GM21381 (cell line): ENCODE results near the gene DLGAP1.

Experiments used
- ATAC-seq: cut with Tn5 transposase; IDR thresholded peaks from one replicate; pipeline ENCODE4 v1.9.1; 2021; ENCODE audit warnings: mild to moderate bottlenecking, moderate library complexity; ENCODE audit not compliant: unreplicated experiment

Gene DLGAP1

DNA sequence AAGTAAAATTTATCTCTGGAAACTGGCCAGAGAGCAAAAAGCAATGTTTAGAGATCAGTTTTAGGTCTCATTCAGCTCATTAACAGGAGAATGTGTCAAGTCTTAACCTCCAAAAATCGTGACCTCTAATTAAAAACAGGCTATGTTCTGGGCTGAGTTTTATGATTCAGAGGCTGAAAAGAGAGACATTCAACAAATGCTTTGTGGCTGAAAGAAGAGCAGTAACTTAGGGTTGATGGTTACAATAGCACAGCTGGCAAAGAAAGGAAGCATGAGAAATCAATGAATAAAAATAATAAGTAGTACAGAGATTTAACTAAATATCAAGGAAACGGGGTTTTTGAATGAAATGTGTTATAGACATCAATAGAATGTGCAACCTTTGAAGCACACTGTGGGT is 992.1 kb downstream of the DLGAP1 start:
- no peak for ATAC-seq

DNA sequence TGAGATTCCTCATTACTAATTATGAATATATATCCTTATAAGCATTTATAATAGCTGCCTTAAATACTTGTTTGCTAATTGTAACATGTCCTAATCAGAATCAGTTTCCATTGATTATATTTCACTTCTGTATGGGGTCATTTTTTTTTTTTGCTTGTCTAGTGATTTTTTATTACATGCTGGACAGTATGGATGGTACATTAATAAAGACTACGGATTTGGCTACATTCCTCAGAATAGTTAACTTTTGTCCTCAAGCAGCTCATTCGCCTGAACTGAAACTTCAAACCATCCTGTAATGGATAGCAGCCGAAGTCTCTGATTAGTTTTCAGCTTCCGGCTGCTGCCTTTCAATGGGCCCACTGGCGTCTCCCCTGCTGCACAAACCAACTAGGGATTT is 993.4 kb downstream of the DLGAP1 start:
- ATAC-seq = no peak

DNA sequence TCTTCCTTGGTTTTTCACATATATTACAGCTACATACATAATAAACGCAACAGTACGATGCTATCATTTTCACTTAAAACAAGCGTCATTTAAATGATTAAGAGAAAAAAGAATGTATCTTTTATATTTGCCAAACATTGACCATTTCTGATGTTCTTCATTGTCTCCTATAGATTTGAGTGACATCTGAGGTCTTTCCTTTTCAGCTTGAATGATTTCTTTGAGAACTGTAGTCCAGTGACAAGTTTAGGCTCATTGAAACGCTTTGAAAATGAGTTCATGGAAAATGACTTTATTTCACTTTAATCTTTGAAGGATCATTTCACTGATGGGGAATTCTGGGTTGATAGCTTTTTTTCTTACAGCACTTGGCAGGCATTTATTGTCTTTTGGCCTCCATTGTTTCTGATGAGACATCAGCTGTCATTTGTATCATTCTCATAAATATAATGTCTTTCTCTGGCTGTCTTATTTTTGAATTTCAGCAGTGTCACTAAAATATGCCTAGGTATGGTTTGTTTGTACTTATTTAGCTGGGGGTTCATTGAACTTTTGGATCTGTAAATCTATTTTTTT is 994.2 kb downstream of the DLGAP1 start:
- no peak for ATAC-seq

DNA sequence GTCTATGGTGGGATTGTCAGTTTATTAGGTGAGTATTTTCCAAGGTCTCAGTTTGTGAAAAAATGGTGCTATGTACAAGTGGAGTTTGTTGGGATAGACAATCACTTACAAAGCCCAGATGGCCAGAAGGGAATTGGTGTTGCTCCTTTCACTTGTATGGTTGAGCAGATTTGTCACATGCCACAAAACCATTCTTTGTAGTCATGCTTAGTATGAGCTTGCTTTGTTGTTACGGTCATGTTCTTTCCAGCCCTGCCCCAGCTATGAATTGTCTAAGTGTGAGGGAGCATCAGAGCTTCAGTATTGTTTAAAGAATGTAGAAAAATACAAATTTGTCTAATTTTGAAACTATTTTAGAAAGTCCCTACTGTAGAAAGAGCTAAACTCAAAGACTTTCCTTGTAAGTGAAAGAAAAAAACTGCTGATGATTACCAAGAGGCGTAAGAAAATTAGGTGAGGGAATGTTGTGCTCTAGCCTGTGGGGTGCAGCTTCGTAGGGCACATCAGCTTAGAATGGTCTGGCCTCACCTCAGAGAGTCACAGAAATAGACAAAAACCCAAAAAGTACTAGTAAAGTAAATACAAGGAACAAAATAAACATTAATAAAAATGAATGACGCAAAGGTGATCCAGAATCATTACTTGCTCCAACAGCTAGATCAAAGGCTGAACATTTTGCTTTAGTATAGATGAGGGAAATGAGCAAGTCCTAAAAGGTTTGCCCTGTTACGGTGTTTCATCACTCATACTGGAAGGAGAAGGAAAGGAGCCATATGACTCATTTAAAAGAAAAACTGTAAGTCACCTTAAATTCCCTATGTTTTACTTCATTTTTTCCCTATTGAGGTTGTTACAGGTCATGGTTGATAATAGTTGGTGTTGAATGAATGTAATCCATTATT is 995.9 kb downstream of the DLGAP1 start:
- ATAC-seq = no peak

DNA sequence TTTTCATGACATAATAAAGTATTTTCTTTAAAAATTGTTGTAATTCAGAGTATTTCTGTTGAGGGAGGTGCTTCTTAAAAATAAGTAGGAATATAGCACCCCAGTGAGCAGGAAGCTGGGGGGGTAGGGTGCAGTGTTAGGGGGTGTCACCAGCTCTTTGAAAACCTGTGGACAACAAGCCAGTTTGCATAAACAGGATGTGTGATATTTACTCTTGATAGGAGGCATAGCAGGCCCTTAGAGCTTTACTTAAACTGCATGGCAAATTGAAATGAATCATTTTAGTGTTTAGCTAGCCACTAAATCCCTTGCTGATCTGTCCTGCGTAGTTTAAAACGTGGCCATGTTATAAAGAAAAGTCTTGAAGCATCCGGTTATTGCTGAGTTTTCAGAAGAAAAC is 996.7 kb downstream of the DLGAP1 start:
- no peak for ATAC-seq

DNA sequence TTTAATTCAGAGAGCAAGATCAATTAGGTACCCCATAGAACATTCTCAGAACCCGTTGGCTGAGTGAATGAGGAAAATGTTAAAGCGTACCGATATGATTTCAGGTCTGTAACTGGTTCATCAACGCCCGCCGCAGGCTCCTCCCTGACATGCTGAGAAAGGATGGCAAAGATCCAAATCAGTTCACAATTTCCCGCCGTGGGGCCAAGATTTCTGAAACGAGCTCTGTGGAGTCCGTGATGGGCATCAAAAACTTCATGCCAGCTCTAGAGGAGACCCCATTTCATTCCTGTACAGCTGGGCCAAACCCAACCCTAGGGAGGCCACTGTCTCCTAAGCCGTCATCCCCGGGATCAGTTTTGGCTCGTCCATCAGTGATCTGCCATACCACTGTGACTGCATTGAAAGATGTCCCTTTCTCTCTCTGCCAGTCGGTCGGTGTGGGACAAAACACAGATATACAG is 997.8 kb downstream of the DLGAP1 start:
- ATAC-seq = no peak

DNA sequence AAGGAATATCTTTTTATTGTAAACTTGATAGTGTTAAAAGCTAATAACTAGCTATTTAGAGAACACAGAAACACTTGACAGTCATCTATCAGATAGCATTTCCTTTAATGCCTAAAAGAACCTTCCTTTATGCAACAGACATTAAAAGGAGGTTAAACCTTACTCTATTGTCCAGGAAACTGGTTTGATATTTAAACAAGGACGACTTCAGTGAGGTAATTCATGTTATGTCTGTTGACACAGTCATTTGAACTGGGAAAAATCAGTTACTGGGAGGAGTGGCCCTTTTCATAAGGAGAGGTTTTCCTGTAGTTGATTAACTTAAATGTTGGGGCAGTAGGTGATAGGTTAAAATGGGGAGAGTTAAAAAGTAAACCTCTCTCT is 998.4 kb downstream of the DLGAP1 start:
- no peak for ATAC-seq

DNA sequence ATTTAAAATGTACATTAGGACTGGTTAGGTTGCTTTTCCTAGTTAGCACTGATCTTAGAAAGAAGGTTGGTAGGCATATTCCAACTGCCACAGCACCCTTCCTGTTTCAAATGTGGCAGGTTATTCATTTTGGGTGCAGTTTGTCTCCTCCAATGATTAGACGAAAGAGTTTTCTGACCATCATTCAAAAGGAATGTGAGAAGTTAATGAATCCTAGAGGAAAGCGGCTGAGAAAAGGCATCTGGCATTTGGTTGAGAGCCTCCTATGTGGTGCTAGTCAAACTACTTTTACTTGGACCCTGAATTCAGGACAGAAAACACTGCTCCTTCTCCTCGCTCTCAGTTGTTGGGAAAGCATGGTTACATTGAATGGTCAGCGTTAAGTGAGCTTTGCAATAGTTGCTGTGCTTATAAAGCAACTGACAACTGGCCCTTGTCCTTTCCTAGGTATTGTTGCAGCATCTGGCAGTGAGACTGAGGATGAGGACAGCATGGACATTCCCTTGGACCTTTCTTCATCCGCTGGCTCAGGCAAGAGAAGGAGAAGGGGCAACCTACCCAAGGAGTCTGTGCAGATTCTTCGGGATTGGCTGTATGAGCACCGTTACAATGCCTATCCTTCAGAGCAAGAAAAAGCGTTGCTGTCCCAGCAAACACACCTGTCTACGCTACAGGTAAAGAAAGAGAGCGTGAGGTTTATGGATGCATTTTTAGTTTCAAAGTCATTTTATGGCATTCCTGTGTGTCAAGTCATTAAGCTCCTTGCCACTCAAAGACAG is 999.0 kb downstream of the DLGAP1 start:
- no peak for ATAC-seq

DNA sequence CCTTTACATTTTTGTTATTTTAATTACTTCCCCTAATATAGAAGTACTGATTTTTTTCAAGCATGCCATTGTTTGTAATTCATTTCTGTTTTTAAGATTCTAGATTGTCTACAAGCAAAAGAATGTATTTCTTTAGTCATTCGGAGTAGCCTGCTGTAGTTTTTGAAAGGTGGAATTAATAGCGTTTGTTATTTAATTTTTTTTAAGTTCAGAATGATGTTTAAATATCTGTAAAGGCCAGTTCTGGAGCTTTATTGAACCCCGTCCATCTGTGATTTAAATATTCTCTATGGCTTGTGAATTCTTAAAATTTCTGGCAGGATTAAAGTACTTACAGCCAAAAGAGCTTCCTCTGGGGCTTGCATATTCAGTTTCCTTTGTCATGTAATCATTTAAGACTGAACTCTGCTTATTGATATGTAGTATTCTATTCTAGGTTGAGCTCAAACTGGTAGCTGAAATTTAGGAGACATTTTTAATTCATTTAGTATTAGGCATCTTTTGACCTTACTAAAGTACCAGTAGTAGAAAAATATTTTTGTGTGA is 999.9 kb downstream of the DLGAP1 start:
- ATAC-seq = no peak

DNA sequence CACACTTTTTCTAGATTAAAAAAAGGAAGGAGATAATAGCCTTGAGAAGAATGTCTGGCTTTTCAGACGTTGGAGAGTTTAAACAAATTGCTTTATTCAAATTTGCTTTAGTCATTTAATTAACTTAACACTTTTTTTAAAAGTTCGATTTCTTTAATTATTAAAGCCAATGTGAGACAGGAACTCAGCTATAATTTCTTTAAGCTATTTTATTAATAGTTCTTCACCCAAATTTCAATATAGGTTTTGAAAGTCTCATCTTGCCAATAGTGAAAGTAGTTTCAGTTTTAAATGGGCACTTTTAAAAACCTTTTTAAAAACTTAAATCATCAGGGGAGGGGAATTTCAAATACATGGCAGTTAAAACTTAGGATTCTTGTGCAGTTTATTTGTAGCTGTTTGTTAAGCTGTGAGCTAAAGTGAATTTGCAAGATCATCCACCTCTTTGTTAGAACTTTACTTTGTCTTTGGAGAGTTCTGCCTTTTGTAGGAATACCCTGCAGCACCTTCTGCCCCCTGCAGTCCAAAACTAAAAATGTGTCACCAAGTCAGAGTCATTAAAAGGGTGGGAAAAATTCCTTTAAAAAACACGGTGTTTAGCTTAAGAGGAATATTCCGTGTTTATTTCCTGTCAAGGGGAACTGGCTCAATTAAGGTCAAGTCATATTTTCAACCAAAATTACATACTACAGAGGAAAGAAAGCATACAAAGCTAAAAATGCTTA is 1000.6 kb downstream of the DLGAP1 start:
- ATAC-seq = no peak

DNA sequence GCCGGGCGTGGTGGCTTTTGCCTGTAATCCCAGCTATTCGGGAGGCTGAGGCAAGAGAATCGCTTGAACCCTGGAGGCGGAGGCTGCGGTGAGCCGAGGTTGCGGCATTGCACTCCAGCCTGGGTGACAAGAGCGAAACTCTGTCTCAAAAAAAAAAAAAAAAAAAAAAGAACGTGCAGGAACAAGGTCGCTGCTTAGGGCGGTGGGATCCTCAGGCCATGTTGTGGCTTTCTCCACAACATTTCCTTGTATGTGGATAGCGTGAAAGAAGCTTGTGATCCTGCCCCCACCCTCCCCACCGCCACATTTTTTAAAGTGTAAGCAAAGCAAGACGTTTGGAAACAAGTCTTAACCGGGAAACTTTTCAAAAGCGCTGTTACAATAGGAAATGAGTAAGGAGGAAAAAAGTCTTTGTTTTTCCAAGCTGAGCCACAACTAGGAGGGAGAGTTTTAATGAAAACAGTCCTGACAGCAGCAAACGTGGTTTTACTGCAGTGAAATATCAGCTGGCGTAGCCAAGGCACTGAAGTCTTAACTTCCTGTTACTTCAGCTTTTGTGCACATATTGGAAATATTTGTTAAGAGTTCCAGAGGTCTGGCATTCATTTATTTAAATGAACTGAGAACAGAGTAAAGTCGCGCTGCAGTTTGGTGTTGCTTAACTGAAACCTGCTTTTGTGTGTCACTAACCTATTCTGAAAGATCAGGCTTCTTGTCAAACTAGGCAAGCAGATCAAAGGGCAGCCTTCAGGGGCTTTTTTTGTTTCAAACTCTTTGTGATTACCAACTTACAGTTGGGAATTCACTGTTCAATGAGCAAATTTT is 1001.4 kb downstream of the DLGAP1 start:
- ATAC-seq = no peak

DNA sequence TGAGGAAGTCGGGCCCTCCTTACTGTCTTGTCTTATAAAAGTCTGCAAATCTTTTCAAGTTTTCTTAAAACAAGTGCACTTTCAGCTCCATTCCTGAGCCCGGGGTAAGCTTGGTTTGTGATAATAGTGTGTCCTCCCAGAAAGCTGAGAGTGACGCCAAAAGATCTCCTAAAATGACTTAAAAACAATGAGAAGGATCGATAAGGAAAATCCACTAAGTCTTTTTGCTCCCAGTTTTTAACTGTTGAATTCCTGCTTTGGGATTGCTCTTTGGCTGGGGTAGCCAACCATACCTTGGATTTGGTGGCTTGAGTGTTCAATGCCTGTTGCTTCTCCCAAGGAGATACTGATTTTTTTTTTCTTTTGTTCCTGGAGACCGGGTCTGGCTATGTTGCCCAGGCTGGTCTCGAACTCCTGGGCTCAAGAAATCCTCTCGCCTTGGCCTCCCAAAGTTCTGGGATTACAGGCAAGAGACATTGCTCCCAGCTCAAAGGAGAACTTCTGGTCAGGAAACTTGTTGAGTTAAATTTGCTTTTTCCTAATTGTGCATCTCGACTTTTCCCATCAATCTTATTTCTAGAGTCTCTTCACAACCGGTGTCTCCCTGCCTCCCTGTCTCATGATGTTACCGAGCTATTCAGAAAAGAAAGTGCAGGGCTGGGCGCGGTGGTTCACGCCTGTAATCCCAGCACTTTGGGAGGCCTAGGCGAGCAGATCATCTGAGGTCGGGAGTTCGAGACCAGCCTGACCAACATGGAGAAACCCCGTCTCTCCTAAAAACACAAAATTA is 1002.2 kb downstream of the DLGAP1 start:
- ATAC-seq = no peak

DNA sequence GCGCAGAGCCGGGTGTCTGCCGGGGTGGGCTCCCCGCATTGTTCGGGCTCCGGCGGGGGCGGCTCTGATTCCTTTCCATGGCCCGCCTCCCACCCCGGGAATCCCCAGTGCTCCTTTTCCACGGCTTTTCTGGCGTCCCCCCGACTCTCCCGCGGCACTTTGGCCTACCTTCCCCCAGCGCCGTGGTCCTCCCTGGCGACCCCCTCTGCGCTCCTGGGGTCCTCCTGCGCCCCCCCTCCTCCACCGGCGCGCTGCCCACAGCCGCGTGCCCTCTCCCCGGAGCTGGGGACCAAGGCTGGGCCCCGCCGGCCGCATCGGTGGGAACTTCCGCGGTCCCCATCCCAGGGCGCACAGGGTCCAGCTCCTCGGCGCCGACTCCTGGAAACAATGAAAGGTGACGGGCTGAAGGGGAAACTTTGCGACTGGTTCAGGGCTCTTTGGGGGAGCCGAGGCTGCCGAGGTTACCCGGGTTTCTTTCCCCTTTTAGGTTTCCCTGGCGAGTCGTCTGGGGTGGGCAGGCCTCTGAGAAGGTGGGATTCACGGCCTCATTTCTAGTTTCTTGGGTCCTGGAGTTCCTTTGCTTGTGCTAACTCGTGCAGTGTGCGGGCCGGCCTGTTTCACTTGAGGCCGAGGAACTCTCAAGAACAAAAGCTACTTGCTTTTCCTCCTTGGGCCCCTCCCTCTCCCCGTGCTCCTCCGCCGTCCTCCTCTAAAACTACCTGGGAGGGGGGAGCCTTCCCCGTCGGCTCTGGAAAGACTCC is 1002.9 kb downstream of the DLGAP1 start:
- ATAC-seq = no peak

DNA sequence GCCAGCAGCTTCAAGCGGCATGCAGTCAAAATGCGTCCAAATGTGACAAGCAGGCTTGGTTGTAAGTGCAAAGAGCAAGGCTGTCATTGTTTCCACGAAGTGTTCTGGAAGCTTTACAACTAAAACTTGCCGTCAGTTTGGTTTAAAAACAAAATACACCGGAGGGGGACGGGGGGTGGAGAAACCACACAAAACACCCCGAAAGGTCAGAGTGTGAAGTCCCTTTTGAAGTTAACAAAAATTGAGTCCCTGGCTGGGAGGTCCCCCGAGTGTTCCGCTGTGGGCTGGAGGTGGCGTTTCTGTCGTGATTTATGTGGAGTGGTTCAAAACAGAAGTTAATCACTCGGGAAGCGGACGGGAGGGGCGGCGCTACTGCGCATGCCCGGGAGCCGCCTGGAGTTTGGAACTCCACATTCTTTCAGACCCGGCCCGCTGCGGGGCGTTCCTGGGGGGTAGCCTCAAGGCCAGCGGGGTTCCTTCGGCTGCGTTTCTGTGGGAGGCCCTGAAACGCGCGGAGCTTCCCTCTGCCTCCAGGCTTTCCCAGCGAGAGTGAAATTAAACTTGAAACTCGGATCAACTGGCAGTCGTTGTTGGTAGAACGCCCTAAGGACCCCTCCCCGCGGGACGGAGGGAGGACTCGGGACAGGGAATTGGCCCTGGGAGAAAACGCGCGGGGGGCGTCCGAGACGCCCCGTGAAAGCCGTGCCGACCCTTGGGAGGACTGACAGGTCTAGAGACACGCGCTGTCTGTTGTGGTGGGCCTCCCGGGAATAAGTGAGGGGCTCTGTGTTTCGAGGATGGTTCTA is 1003.7 kb downstream of the DLGAP1 start:
- ATAC-seq = no peak

DNA sequence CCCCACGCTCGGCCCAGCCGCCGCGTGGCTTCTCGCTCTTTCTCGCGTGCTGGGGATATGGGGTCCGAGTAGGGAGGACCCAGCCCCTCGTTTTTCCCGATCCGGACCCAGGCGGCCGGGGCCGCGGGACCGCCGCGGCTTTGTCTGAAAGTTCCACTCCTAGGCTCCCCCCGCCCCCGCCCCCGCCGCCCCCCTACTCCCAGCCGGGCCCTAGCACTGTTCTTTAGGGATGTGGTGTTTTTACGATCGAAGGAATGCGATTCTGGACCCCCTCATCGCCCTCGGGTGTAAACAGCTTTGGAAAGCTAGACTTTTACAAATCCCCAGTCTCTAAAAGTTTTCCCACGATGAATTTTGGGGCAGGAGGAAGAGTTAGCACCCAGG is 1004.3 kb downstream of the DLGAP1 start:
- no peak for ATAC-seq

DNA sequence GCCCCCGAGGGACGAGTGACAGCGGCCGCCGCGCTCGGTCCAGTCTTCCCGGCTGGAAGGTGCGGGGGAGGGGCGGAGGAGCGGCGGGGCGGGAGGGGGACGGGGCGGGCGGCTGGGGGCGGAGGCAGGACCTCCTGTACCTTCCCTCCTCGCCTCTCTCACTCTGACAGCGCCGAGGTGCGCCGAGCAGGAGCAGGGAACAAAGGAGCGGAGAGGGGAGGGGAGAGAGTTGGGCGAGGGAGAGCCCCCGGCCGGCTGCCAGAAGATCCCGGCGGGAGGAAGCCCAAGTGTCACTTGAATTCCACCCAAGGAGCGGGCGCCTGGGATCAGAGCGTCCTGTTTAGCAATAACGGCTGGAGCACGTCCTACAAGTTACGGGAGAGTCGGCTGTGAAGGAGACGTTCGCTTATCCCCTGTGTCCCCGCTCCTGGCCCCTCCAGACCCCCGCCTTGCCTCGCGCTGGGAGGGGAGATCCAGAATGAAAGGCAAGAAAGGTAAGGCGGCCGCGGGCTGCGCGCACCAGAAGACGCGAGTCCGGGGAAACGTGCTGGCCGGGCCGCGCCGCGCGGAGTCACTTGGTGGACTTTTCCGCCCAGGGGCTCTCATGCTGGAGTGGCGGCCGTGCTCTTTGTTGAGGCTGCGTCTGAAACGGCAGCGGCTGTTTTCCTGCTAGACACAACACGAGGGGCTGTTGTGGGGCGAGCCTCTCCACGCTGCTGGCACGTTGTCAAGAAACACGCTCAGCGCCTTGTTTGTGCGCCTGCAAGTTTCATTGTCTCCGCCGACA is 1004.9 kb downstream of the DLGAP1 start, which contains the start of gene TGIF1:
Gene TGIF1 (plus strand): TSS at position 161 of the 787 bp plus-strand sequence. CDS start 318 bp downstream, at position 479.
- ATAC-seq = no peak
